Measurements from ENCODE around the gene ACTMAP. TPM values are rescaled to one million over a fixed set of nuclear protein-coding genes. Genes with fewer than 3 reads are reported as not detected.
"Not testable (repeated sequence)": the region's sequence is repeated elsewhere in the genome, so short reads cannot be mapped to it uniquely, and the experiment has no call there.

ACTMAP gene
- total RNA-seq, 1 donor from 2014 or later: 3.3 TPM

GRCh38 chr19:40739030-40739839 lies 11.0 kb downstream of the ACTMAP start:
- TF ChIP-seq, protein P1, sequence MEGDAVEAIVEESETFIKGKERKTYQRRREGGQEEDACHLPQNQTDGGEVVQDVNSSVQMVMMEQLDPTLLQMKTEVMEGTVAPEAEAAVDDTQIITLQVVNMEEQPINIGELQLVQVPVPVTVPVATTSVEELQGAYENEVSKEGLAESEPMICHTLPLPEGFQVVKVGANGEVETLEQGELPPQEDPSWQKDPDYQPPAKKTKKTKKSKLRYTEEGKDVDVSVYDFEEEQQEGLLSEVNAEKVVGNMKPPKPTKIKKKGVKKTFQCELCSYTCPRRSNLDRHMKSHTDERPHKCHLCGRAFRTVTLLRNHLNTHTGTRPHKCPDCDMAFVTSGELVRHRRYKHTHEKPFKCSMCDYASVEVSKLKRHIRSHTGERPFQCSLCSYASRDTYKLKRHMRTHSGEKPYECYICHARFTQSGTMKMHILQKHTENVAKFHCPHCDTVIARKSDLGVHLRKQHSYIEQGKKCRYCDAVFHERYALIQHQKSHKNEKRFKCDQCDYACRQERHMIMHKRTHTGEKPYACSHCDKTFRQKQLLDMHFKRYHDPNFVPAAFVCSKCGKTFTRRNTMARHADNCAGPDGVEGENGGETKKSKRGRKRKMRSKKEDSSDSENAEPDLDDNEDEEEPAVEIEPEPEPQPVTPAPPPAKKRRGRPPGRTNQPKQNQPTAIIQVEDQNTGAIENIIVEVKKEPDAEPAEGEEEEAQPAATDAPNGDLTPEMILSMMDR (conservative IDR thresholded peaks at IDR 0.05; ENCODE audit: low read depth, low read length): no peak
- no peak for DNase-seq (ENCODE audit: low read depth)
- no peak overlapping the region for H3K4me3 ChIP-seq (ENCODE audit: low read depth, low read length)

DNA sequence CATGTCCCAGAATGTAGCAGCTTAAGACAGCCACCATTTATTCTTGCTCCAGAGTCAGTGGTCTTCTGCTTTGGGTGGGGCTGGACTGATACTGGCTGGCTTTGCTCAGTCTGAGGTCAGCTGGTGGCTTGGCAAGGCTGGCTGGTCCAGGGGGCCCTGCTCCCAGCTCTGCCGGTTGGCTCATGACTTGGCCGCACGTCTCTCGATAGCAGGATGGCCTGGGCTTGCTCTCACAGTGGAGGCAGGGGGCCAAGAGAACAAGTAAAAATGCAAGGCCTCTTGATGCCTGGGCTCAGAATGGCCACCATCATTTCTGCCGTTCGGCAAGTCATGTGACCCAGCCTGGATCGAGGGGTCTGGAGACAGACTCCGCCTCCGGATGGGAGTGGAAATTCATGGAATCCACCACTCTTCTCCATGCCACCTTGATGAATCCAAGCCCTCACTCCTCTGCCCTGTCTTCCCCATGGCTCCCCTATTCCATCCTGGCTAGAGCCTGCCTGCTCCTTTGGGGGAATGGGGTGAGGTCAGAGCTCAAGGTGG lies 13.1 kb downstream of the ACTMAP start:
- H3K4me3 ChIP-seq (ENCODE audit: low read depth, low read length): no peak overlapping the region
- no peak for DNase-seq (ENCODE audit: low read depth)
- TF ChIP-seq, protein P1 (conservative IDR thresholded peaks at IDR 0.05; ENCODE audit: low read depth, low read length): no peak

DNA sequence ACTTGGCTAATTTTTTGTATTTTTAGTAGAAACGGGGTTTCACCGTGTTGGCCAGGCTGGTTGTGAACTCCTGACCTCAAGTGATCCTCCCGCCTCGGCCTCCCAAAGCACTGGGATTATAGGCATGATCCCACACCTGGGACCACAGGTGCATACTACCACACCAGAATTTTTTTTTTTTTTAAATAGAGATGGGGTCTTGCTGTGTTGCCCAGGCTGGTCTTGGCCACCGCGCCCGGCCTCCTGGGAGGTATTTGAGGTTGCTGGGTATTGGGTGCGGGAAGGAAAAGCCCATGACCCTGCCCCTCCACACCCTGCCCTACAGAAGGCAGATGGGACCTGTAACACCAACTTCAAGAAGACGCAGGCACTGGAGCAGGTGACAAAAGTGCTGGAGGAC lies 13.6 kb downstream of the ACTMAP start:
- TF ChIP-seq, protein P1 (conservative IDR thresholded peaks at IDR 0.05; ENCODE audit: low read depth, low read length): no peak
- DNase-seq (ENCODE audit: low read depth): no peak
- no peak overlapping the region for H3K4me3 ChIP-seq (ENCODE audit: low read depth, low read length)

- TF ChIP-seq, protein P1 (conservative IDR thresholded peaks at IDR 0.05; ENCODE audit: low read depth, low read length): no peak
- DNase-seq (ENCODE audit: low read depth): no peak
- H3K4me3 ChIP-seq (ENCODE audit: low read depth, low read length): no peak overlapping the region
These were observed 15.1 kb downstream of the ACTMAP start for GRCh38 chr19:40735013-40735771.

GRCh38 chr19:40733149-40733548 lies 17.1 kb downstream of the ACTMAP start:
- DNase-seq (ENCODE audit: low read depth): no peak
- H3K4me3 ChIP-seq (ENCODE audit: low read depth, low read length): no peak overlapping the region
- TF ChIP-seq, protein P1 (conservative IDR thresholded peaks at IDR 0.05; ENCODE audit: low read depth, low read length): no peak

DNA sequence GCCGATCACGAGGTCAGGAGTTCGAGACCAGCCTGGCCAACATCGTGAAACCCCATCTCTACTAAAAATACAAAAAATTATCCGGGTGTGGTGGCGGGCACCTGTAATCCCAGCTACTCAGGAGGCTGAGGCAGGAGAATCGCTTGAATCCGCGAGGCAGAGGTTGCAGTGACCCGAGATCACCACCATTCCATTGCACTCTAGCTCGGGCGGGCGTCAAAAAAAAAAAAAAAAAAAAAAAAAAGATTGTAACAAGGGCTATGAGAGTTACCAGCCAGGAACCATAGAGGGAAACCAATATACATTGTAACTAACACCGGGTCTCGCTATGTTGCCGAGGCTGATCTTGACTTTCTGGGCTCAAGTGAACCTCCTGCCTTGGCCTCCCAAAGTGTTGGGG lies 18.0 kb downstream of the ACTMAP start:
- not testable (repeated sequence) for H3K4me3 ChIP-seq (ENCODE audit: low read depth, low read length); DNase-seq (ENCODE audit: low read depth)

DNA sequence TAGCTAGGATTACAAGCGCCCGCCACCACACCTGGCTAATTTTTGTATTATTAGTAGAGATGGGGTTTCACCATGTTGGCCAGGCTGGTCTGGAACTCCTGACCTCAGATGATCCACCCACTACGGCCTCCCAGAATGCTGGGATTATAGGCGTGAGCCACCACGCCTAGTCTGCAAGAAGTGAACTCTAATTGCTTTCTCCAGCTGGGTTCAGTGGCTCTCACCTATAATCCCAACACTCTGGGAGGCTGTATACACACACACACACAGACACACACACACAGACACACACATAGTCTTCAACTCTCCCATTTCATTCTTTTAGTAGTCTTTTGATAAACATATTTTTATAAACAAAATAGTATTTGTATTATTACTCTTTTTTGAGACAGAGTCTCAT lies 20.2 kb downstream of the ACTMAP start:
- not testable (repeated sequence) for DNase-seq (ENCODE audit: low read depth); H3K4me3 ChIP-seq (ENCODE audit: low read depth, low read length)
